Large intestine (tissue), 3 donors: ENCODE measurements around the gene RBMS3. TPM values are rescaled to one million over a fixed set of nuclear protein-coding genes. Genes with fewer than 3 reads are reported as not detected.

Experiments
- DNase-seq, 2 donors: peaks; one replicate each; pipeline versions ENCODE4 v3.0.0 to v3.0.0-alpha.2; 2013
- H3K27ac ChIP-seq: one replicate; pipeline ENCODE4 v1.5.1; 2013; ENCODE audit warnings: low read length
- H3K27me3 ChIP-seq: 2 replicates; pipeline ENCODE4 v1.6.1; 2013; ENCODE audit warnings: low read length; ENCODE audit not compliant: control insufficient read depth, insufficient read depth
- H3K36me3 ChIP-seq: 2 replicates; pipeline ENCODE4 v1.6.1; 2013; ENCODE audit warnings: low read length; ENCODE audit not compliant: control insufficient read depth, insufficient read depth
- H3K4me1 ChIP-seq: one replicate; pipeline ENCODE4 v1.6.1; 2013; ENCODE audit warnings: low read length; ENCODE audit not compliant: control insufficient read depth, insufficient read depth
- H3K4me3 ChIP-seq: one replicate; pipeline ENCODE4 v1.5.1; 2013; ENCODE audit warnings: low read length
- H3K9me3 ChIP-seq: one replicate; pipeline ENCODE4 v1.6.1; 2013; ENCODE audit warnings: mild to moderate bottlenecking, low read depth, low read length, moderate library complexity; ENCODE audit not compliant: control insufficient read depth
- WGBS: methylation state at CpG from one replicate; pipeline ENCODE4 v1.1.5; 2013; ENCODE audit warnings: low lambda C conversion rate; ENCODE audit not compliant: insufficient coverage; 5-methylcytosine and 5-hydroxymethylcytosine counted together
- polyA plus RNA-seq: library from polyadenylated mRNA; unstranded; fragments of 120-200 nt; gene quantifications from one replicate; pipeline ENCODE4 v1.2.1, GENCODE V29; 2013

RBMS3 gene
- polyA plus RNA-seq, 1 donor, result 10.8 TPM

GRCh38 chr3:29559741-29560465, 279.0 kb downstream of the RBMS3 start:
- no peaks in the 10 kb centered on the region for H3K4me1 ChIP-seq
- no peaks in the 10 kb centered on the region for H3K27me3 ChIP-seq
- H3K36me3 ChIP-seq, result no peaks in the 10 kb centered on the region
- peak in 1 of 2 donors; percentile 3 for DNase-seq
- no peak overlapping the region for H3K27ac ChIP-seq
- 57% methylated on average over 1 of the region's 1 CpG for WGBS
- H3K9me3 ChIP-seq, result no peaks in the 10 kb centered on the region
- H3K4me3 ChIP-seq, result no peak overlapping the region

- H3K36me3 ChIP-seq, result no peaks in the 10 kb centered on the region
- no peaks in the 10 kb centered on the region for H3K4me1 ChIP-seq
- no peak overlapping the region for H3K4me3 ChIP-seq
- no peaks in the 10 kb centered on the region for H3K9me3 ChIP-seq
- H3K27ac ChIP-seq, result no peak overlapping the region
- DNase-seq, result no peak
- no peaks in the 10 kb centered on the region for H3K27me3 ChIP-seq
- WGBS, result no CpG with 5 or more reads among the region's 4 CpGs
Observed at GRCh38 chr3:29561651-29562149, 280.8 kb downstream of the RBMS3 start.

GRCh38 chr3:29565236-29565635, 284.4 kb downstream of the RBMS3 start:
- H3K27me3 ChIP-seq, result no peaks in the 10 kb centered on the region
- no peak overlapping the region for H3K27ac ChIP-seq
- H3K4me3 ChIP-seq, result no peak overlapping the region
- no peaks in the 10 kb centered on the region for H3K4me1 ChIP-seq
- H3K9me3 ChIP-seq, result no peaks in the 10 kb centered on the region
- H3K36me3 ChIP-seq, result no peaks in the 10 kb centered on the region
- no peak for DNase-seq

- H3K27ac ChIP-seq, result no peak overlapping the region
- H3K27me3 ChIP-seq, result no peaks in the 10 kb centered on the region
- H3K4me1 ChIP-seq, result no peaks in the 10 kb centered on the region
- WGBS, result no CpG with 5 or more reads among the region's 4 CpGs
- H3K36me3 ChIP-seq, result no peaks in the 10 kb centered on the region
- no peak overlapping the region for H3K4me3 ChIP-seq
- no peak for DNase-seq
- H3K9me3 ChIP-seq, result no peaks in the 10 kb centered on the region
Observed at GRCh38 chr3:29567501-29567900, 286.6 kb downstream of the RBMS3 start.

GRCh38 chr3:29568355-29568754, 287.5 kb downstream of the RBMS3 start:
- 79% methylated on average over 2 of the region's 2 CpGs for WGBS

GRCh38 chr3:29576181-29576580, 295.3 kb downstream of the RBMS3 start:
- H3K4me1 ChIP-seq, result no peaks in the 10 kb centered on the region
- no peaks in the 10 kb centered on the region for H3K36me3 ChIP-seq
- H3K9me3 ChIP-seq, result no peaks in the 10 kb centered on the region
- DNase-seq, result no peak
- no peak overlapping the region for H3K27ac ChIP-seq
- no peaks in the 10 kb centered on the region for H3K27me3 ChIP-seq
- WGBS, result no CpG with 5 or more reads among the region's 1 CpG
- H3K4me3 ChIP-seq, result no peak overlapping the region

More at GRCh38 chr3:29568355-29568754, 287.5 kb downstream of the RBMS3 start:
- no peak for DNase-seq
- Histone ChIP-seq H3K4me1 (no peaks in the 10 kb centered on the region), H3K36me3 (no peaks in the 10 kb centered on the region), H3K9me3 (no peaks in the 10 kb centered on the region), H3K27ac (no peak overlapping the region), H3K4me3 (no peak overlapping the region), H3K27me3 (no peaks in the 10 kb centered on the region)

GRCh38 chr3:29576675-29577074, 295.8 kb downstream of the RBMS3 start:
- no peaks in the 10 kb centered on the region for H3K4me1 ChIP-seq
- H3K4me3 ChIP-seq, result no peak overlapping the region
- no peaks in the 10 kb centered on the region for H3K36me3 ChIP-seq
- H3K27ac ChIP-seq, result no peak overlapping the region
- no peak for DNase-seq
- H3K9me3 ChIP-seq, result no peaks in the 10 kb centered on the region
- no peaks in the 10 kb centered on the region for H3K27me3 ChIP-seq

GRCh38 chr3:29577250-29577649, 296.4 kb downstream of the RBMS3 start:
- no peak overlapping the region for H3K27ac ChIP-seq
- WGBS, result no CpG with 5 or more reads among the region's 2 CpGs
- no peaks in the 10 kb centered on the region for H3K9me3 ChIP-seq
- no peaks in the 10 kb centered on the region for H3K4me1 ChIP-seq
- no peaks in the 10 kb centered on the region for H3K36me3 ChIP-seq
- H3K4me3 ChIP-seq, result no peak overlapping the region
- no peaks in the 10 kb centered on the region for H3K27me3 ChIP-seq
- no peak for DNase-seq

GRCh38 chr3:29581311-29581710, 300.4 kb downstream of the RBMS3 start:
- H3K4me1 ChIP-seq, result no peaks in the 10 kb centered on the region
- no peaks in the 10 kb centered on the region for H3K36me3 ChIP-seq
- DNase-seq, result no peak
- WGBS, result no CpG with 5 or more reads among the region's 1 CpG
- H3K27ac ChIP-seq, result no peak overlapping the region
- no peak overlapping the region for H3K4me3 ChIP-seq
- H3K27me3 ChIP-seq, result no peaks in the 10 kb centered on the region
- no peaks in the 10 kb centered on the region for H3K9me3 ChIP-seq

- no peaks in the 10 kb centered on the region for H3K9me3 ChIP-seq
- H3K4me3 ChIP-seq, result no peak overlapping the region
- H3K27ac ChIP-seq, result no peak overlapping the region
- DNase-seq, result peak in 1 of 2 donors; percentile 4
- no peaks in the 10 kb centered on the region for H3K4me1 ChIP-seq
- H3K36me3 ChIP-seq, result no peaks in the 10 kb centered on the region
- WGBS, result no CpG with 5 or more reads among the region's 3 CpGs
- H3K27me3 ChIP-seq, result no peaks in the 10 kb centered on the region
Observed at GRCh38 chr3:29582273-29582672, 301.4 kb downstream of the RBMS3 start.

GRCh38 chr3:29583861-29584260, 303.0 kb downstream of the RBMS3 start:
- Histone ChIP-seq H3K36me3 (no peaks in the 10 kb centered on the region), H3K27ac (no peak overlapping the region), H3K4me1 (no peaks in the 10 kb centered on the region), H3K9me3 (no peaks in the 10 kb centered on the region), H3K4me3 (no peak overlapping the region), H3K27me3 (no peaks in the 10 kb centered on the region)
- DNase-seq, result no peak
